GF-D8 (cell line): ENCODE results near the gene ATP6V1D.
"Not testable (repeated sequence)": the region's sequence is repeated elsewhere in the genome, so short reads cannot be mapped to it uniquely, and the experiment has no call there.

ENCODE experiments used
- DNase-seq: peaks from one replicate; lab custom pipeline; 2025; lab: John Stamatoyannopoulos, UW

The ATP6V1D gene

GRCh38 chr14:67359775-67360469, at the start of gene ATP6V1D, which contains the start of gene EIF2S1:
Gene ATP6V1D, minus strand, starts transcription at chr14:67359804. Its CDS starts 106 bp downstream, at chr14:67359698.
Gene EIF2S1, plus strand, starts transcription at chr14:67360328. Its CDS starts 4,440 bp downstream, at chr14:67364768.
- DNase-seq = peak; percentile 91

DNA sequence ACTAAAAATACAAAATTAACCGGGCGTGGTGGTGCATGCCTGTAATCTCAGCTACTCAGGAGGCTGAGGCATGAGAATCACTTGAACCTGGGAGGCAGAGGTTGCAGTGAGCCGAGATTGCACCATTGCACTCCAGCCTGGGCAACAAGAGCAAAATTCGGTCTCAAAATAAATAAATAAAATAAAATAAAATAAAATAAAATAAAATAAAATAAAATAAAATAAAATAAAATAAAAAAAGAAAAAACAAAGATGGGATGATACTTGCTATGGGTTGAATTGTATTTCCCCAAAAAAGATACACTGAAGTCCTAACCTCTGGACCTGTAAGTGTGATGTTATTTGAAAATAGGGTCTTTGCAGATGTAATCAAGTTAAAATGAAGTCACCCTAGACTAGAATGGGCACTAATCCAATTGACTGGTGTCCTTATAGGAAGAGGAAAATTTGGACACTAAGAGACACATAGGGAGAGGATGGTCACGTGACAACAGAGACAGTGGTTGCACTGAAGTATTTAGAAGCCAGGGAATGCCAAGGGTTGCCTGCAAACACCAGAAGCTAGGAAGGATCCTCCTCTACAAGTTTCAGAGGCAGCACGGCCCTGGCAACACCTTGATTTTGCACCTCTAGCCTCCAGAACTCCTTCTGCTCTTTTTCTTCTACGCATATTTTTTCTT, 48.7 kb upstream of the ATP6V1D start:
- DNase-seq = not testable (repeated sequence)

DNA sequence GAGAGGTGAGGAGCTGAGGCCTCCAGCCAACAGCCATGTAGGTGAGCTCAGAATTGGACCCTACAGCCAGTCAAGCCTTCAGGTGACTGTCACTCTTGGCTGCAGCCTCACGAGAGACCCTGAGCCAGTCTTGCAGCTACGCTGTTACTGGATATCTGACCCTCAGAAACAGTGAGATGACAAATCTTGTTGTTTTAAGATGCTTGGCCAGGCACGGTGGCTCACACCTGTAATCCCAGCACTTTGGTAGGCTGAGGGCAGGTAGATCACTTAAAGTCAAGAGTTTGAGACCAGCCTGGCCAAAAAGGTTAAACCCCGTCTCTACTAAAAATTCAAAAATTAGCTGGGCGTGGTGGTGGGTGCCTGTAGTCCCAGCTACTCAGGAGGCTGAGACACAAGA, 46.2 kb upstream of the ATP6V1D start:
- DNase-seq = no peak

- no peak for DNase-seq
Observed at GRCh38 chr14:67400434-67400833, 40.8 kb upstream of the ATP6V1D start.

DNA sequence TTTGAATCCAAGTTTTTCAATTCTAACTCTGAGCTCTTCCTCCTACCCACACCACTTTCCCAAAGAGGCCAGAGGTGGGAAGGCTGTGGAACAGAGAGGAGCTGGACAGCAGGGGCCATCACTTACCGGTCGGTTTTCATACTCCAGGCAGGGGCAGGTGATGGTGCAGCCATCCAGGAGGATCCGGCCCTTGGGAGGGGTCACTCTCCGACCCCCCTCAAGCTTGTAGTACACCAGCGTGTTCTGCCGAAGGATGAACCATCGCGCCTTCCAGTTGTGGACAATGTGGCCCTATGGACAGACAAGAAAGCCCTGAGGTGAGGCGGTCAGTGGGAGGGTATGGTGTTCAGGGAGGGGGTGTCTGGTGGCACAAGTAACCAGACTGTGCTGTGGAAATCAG, 37.9 kb upstream of the ATP6V1D start:
- DNase-seq = no peak

DNA sequence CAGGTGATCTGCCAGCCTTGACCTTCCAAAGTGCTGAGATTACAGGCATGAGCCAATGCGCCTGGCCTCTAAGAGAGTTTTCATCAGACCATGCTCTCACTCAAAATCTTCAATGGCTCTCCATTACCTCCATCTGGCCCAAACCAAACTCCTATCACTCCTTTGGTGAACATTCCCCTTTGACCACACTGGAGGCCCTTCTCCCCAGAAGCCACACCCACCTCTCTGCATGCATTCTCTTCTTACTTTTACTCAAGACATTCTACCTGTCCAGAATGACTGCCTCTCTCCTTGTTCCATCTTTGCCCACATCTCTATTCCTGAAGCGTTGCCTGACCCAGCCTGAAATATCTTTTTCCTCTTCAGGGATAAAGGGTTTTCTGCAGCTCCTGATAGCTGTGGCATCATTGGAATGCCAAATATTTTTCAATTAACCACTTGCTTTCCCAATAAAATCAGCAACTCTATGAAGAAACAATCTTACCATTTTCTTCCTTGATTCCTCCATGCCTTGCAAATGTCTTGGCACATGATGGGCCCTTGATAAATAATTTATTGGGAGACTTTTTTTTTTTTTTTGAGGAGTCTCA, 36.9 kb upstream of the ATP6V1D start:
- no peak for DNase-seq

GRCh38 chr14:67395876-67396189, 36.2 kb upstream of the ATP6V1D start:
- no peak for DNase-seq

DNA sequence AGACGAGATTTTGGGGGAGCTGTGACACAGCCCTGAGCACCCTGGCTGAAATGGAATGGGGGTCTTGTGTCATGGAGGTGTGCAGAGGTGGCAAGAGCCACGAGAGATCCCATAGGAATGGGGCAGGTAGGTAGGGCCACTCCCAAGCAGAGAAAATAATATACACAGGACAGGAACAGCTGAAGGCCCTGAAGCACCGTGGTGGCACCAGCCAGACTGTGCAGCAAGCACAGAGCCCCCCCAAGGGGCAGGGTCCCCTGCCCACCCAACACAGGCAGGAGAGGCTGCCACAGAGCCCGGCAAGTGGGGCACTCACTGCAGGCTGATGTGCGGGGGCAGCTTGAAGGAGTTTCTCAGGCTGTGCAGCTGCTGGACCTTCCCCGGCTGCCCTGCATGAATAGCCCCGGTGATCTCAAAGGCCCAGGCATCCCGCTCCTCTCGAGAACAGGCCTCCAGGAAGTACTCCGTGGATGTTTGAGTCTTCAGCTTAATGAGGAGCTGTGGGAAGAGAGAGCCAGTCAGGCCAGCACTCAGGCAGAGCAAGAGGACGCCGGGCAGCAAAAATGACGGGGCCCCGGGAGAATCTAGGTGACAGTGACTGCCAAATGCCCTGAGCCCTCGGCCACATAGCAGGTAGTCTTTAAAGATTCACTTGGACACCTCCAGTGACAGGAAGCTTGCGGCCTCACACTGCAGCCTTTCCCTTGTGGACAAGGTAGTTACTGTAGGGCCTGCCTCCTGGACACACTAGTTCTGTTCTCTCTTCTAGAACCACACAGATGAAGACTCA, 35.7 kb upstream of the ATP6V1D start:
- DNase-seq = no peak

DNA sequence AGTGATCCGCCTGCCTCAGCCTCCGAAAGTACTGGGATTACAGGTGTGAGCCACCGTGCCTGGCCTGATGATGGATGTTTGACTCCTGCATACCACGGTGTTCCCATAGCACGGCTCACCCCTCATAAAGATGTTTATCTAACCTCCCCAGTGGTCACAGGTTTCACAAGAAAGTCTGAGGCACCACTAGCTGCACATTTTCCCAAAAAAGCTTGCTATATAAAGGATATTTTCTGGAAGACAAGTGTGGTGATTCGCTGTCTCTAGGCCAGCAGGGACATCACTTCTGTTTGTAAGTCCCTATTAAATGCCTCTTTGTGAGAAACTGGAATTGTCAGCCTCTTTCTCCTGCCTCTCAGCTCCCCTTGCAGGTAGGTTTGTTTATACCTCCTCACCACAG, 34.1 kb upstream of the ATP6V1D start:
- no peak for DNase-seq

DNA sequence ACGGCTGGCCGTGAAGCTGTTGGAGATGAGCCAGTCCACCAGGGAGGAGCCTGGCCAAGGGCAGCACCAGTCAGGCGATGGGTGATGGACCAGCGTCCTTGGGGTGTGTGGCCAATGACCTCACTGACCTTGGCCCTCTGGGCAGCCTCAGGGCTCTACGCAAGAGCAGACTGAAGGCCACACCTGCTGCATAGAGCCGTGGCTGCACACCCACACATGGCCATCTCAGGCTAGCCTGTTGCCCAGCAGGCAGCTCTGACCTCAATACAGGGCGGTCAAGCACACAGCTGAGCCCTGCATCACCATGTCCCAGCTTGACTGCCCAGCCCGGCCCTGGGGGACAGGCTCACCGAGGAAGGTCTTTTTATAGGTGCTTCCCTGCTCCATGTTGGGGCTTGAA, 33.2 kb upstream of the ATP6V1D start:
- no peak for DNase-seq

DNA sequence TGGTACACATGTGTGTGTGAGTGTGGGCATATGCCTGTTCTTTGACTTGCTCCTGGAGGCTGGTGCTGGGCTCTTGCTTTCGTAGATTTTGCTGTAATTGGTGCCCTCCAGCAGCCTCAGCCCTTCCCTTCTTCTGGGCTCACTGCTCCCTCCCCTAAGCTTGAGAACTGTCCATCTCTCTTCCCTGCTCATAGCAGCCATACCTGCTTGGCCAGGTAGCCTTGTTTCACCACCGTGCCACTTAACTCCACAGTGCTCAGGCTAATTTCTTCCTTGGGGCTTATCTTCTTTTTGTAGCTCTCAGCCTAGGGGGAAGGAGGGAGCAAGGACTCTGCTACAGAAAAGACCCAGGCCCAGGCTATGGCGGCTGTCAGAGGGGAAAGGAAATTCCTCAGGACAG, 32.5 kb upstream of the ATP6V1D start:
- no peak for DNase-seq

DNA sequence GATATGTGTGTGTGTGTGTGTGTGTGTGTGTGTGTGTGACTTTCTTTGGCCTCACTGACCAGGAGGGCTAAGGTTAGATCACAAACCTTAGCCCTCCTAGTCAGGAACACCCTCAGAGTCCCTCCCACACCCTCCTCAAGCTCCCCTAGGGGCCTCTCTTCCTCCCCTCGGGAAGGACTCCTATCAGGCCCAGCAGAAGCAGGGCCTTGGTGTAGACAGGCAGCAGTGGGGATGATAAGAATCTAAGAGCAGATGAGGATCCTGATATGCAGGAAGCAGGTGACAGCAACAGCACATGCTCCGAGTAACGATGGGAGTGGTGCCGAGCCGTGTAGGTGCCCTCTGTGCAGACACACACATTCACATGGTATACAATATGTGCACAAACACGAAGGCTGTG, 31.7 kb upstream of the ATP6V1D start:
- DNase-seq = peak; percentile 38

DNA sequence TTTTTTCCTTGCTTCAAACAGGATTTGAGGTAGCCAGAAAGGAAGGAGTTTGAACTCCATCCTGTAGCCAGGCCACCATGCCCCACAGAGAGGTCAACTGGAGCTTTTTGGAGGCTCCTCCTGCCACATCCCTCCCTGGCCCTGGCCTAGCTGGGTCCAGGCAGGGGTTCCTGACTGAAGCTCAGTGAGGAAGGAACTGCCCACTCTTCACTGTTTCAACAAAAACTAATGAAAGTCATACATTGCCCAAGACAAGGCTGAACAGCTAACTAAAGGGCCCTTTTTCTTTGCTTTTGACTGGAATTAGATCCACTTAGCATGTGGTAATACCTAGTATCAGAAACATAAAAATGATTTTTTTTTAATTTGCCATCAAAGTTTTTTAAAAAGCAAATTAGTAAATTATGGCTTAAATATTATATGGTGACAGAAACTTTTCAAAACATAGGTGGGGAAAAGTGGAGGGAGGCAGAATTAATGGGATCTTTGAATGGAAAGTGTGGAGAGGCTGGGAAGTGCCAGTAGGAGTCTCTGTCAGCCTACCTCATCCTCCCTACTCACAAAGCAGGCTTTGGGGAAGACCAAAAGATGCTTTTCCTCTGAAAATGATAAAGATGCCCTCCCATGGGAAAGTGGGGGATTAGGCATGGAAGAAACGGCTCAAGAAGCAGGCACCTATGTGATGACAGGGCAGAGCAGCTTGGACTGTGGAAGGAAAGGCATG, 30.4 kb upstream of the ATP6V1D start:
- no peak for DNase-seq

DNA sequence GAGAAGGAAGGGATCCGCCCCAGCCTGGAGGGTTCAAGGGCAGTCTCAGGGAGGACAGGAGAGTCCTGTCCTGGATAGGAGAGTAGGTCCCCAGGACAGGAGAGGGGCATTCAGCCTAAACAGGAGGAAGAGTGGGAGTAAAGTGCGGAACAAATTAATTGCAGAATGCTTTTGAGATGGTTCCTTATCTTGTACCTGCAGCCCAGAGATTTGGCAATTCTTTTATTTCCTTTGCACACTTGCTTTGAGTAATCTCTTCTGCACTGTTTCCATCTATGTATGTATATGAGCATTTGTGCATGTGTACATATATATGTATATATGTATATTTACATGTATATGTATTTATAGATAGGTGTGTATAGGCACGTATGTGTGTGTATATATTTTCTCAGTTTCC, 29.7 kb upstream of the ATP6V1D start:
- DNase-seq = peak; percentile 49

GRCh38 chr14:67387195-67387594, 27.6 kb upstream of the ATP6V1D start:
- no peak for DNase-seq

- no peak for DNase-seq
Observed at GRCh38 chr14:67385618-67386017, 26.0 kb upstream of the ATP6V1D start.

DNA sequence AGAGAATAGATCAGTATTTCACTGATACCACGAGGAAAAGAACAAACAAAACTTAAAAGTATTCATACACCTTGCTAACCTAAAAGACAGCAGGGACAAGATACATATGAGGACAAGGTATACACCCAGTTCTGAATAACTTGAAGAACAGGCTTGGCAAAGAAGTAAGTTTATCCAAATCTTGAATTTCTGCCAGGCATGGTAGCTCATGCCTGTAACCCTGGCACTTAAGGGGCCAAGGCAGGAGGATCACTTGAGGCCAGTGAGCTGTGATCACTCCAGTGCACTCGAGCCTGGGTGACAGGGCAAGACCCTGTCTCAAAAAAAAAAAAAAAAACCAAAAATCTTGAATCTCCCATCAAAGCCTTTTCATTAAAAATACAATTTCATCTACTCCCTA, 25.5 kb upstream of the ATP6V1D start:
- DNase-seq = no peak

GRCh38 chr14:67377916-67378315, 18.3 kb upstream of the ATP6V1D start:
- DNase-seq = no peak

DNA sequence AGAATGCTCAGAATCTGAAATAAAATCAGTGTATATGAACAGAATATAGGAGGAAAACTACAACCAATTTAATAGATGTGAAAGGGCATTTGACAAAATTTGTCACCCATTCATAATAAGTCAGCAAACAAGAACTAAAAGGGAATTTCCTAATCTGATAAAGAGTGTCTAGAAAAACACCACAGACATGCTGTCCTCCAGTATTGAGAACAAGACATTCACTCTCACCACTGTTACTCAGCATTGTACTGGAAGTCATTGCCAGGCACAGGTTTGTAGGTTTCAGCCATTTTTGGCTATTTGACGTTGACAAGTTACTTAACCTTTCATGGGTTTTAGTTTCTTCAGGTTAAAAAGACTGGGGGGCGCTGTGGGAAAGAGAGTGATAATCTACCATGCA, 13.7 kb upstream of the ATP6V1D start:
- DNase-seq = no peak

DNA sequence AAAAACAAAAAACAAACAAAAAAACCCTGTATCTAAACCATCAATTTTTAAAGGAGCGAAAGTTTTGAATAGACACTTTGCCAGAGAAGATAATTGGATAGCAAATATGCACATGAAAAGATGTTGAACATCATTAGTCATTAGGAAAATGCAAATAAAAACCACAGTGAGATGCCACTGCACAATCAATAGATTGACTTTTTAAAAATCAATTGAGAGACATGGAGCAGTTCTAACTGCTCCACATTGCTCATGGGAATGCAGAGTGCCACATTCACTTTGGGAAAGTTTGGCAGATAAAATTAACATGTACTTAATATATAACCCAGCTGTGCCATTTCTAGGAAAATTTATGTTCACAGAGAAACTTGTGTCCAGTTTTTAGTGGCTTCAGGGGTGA, 13.2 kb upstream of the ATP6V1D start:
- DNase-seq = no peak

GRCh38 chr14:67371247-67372148, 11.9 kb upstream of the ATP6V1D start:
- DNase-seq = no peak
